Measurements from ENCODE around the gene LRRC51.

Gene LRRC51

DNA sequence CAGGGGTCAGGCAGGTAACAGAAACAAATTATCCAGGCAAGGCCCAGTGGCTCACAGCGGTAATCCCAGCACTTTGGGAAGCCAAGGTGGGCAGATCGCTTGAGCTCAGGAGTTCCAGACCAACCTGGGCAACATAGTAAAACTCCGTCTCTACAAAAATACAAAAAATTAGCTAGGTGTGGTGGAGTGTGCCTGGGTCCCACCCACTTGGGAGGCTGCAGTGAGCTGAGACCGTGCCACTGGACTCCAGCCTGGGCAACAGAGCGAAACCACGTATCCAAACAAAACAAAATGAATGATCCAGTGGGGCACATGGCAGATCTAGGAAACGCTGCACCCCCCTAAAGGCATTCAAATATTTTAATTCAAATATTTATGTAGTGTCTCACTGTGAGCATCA lies 10.2 kb upstream of the LRRC51 start:
- DNase-seq: no peak

DNA sequence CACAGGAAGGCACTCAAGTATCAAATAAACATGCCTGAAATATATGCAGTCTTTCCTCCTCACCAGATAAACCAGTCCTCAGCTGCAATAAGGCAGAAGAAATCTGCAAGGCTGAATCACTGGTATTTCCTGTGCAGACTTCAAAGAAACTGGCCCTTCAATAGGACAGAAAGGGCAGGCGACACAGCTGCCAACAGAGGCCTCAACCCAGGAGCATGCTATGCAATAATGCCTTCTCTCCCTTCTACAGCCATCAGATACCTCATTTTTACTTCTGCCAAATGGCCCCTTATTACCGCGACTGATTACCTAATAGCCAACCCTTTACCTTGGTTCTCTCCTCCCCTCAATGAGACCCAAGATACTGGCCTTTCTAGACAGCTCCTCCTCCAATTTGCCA lies 8.3 kb upstream of the LRRC51 start:
- DNase-seq: no peak

DNA sequence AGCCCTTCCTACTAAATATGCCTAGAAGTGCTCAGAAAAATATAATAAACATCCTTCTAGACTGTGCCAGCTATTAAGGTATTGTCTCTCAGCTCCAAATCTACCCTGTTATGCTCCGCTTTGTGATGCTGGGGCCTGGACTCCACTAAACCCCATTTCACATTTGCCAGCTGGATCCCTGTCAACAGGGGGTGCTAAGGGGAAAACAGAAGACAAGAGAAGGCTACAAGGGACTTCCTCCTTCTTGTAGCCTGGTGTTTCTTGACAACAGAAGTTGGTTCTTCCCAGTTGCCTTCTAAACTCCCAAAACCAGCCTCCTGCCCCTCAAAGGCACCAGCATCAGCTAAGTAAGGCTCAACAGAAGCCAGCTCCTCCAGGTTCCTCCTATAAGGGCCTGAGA lies 5.5 kb upstream of the LRRC51 start:
- no peak for DNase-seq

DNA sequence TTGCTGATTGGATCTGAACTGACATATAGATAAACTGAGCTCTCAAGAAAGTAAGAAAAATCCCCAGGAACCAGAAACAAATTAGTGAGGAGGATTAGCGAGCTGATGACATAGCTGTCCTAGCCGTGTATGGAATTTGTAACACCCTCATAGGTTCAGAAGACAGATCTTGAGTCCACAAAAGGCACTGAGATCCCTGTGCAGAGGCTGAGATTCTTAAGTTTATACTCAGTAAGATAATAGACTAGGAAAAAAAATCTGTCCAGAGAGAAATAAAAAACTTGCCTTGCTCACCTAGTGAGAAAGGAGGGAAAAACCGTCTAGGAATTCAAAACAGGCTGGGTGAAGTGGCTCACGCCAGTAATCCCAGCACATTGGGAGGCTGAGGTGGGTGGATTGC lies 4.9 kb upstream of the LRRC51 start:
- DNase-seq: no peak

DNA sequence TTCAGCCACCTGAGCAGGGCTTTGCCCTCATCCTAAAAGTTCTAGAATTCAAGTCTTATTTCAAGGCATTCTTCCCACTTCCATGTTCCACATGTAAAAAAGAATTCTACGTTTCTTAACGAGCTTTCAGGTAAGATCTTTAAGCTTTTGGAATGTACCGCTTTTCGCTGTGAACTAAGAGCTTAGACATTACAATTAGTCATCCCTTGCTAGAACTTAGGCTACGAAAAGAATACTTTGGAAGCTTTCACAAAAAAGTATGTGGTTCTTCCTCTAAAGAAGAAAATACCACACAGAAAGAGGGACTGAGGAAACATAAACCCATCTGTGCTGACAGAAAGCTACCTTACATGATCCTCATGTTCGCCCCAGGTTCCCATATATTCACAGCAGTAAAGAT lies 2.2 kb upstream of the LRRC51 start:
- no peak for DNase-seq

DNA sequence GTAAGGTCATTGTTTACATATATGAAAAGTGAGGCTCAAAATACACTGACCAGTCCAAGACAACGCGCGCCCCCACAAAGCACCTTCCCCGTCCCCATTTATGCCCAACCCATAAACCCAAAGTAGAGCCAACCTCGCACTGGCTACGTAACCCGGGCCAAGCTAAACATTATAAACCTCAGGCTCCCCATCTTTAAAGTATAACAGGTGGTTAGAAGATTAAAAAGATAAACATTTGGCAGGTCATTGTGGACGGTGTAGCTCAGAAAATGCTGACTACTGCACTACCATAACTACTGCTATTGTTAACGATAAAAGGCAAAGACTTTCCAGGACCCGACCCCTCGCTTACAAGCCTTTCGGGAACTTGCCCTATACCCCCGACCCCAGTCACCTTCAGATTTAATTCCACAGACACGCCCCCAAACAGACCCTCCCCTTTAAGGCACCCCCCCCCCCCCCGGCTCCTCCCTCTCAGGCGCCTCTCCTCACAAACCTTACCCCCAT lies 778 bp upstream of the LRRC51 start:
- DNase-seq: no peak

DNA sequence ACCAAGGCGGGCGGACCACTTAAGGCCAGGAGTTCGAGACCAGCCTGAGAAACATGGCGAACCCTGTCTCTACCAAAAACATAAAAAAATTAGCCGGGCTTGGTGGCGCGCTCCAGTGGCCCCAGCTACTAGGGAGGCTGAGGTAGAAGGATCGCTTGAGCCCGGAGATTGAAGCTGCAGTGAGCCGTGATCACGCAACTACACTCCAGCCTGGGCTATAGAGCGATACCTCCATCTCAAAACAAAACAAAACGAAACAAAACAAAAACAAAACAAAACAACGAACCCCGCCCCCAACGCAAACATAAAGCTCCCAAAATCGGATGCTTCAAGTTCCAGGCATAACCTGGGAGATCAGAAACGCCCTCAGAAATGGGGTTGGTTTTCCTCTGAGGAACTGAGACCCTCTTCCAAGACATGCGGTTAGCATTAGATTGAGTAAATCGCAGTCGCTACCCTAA lies 564 bp downstream of the LRRC51 start:
- DNase-seq: no peak

DNA sequence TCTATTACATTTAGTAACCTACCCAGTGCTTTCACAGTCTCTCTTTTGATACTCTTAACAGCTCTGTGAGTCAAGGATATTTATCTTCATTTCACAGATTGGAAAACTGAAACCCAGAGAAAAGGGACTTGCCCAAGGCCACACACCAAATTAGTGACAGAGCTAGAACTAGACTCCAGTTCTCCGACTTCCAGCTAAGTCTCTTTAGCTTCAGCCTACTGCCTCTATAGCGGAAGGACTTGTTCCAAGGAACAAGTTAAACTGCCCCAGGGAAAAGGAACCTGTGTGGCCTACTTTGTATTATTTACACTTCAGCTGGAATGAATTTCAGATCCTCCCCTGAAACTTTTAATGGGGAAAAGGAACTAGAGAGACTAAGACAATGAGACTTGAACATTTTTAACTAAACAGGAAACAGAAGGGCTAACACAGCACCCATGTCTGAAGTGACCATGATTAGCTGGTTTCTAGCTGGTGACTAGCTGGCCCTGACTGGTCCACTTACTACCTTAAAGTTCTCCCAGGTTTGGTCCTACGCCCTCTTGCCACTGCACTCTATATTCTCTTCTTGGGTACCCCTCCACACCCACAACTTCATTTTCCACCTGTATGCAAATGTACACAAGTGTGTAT lies 1.3 kb downstream of the LRRC51 start:
- no peak for DNase-seq

DNA sequence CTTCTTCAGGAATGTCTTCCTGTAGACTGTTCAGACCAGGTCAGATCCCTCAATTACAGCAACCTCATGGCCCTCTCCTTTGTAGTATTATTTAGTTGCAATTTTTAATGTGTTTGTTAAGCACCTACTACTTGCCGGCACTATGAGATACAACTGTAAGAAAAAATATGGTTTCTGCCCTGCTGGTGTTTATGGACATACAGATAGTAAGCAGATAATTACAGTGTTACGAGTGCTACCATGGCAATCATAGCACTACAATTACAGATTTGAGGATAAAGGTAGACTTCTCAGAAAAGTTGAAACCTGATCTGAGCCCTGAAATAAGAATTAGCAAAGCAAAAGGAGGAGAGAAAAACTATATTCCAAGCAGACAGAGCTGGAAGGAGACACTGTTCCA lies 2.8 kb downstream of the LRRC51 start:
- DNase-seq: no peak

DNA sequence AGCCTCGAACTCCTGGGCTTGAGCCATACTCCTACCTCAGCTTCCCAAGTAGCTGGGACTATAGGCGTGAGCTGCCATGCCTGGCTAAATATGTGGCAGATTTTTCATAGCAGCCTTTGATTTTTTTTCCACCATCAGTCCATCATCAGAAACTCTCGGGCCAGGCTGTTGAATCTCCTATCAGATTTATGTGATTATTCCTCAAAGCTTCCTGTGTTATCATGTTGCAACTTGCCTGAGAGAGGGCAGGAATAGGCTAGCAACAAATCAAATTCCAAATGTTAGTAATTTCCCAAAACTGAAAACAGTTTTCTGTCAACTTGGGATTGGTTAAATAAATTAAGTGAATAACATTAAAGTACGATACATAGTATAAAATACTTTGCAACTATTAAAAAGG lies 3.4 kb downstream of the LRRC51 start:
- DNase-seq: no peak

DNA sequence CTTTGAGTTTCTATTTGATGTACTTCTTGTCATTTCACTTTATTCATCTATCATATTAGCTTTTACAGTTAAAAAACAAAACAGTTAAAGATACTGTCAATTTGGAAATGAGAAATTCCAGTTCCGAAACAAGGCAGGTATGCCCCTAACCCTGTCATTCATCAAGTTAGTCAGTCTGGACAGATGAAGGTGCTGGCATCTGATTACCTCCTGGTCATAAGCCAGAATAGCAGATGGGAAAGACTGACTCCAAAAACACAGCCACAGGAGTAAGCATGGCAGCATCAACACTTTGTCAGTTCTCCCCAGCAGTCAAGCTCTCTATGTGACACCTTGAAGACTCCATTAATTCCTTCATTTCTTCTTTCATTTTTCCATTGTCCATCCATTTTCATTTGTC lies 4.3 kb downstream of the LRRC51 start:
- DNase-seq: no peak

DNA sequence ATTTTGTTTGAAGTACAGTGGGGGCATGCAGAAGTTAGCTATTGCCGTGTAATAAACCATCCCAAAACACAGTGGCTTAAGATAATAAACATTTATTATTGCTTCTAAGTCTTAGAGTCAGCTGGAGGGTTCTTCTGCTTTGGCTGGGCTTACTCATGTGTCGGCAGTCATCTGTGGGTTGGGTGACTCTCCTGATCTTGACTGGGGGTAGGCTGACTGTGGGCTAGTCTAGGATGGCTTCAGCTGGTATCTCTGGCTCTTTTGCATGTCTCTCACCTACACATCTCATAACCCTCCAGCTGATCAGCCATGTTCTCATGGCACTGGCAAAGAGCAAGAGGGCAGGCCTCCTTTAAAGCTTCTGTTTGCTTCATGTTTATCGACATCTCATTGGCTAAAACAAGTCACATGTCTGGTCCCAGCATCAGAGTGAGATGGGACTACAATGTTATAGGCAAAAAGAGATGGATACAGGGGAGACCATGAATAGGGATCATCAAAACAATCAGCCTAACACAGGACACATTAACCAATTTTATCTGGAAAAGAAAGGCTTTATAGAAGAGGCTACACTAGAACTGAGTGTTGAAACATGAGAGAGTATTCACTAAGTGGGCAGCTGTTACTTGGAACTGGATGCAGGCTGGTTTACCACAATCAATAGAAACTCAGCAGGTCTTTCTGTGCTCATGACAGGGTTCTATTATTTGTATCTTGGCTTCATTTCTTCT lies 5.1 kb downstream of the LRRC51 start:
- DNase-seq: no peak

DNA sequence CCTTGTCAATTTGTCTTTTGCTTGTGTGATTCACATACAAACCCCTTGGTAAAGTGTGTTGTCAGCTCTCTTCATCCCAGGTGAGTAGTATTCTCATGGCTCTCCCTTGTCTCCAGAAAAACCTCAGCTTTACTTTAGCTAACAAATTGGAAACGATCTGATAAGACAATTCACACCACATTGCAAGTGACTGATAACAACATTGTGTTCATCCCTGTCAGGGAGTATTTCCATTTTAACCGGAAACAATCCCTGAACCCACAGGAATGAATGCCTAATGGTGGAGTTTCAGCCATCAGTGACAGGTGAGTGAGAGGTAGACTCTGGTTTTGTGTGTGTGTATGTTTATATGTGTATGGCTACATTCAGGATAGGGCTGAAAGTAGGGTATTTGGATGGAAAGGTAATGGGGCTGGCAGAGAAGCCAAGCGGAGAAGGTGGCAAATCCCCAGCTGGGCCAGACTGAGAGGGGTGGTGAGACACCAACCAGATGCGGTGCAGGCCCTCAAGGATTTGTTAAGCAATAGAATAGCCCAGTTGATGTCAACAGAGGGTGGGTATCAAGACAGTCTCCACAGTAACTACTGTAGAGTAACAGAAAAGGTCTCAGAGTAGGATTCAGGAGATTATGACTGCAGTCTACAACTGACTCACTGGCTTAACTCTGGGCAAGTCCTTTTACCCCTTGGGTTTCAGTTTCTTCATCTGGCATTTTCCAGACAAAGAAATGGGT lies 7.6 kb downstream of the LRRC51 start:
- no peak for DNase-seq

DNA sequence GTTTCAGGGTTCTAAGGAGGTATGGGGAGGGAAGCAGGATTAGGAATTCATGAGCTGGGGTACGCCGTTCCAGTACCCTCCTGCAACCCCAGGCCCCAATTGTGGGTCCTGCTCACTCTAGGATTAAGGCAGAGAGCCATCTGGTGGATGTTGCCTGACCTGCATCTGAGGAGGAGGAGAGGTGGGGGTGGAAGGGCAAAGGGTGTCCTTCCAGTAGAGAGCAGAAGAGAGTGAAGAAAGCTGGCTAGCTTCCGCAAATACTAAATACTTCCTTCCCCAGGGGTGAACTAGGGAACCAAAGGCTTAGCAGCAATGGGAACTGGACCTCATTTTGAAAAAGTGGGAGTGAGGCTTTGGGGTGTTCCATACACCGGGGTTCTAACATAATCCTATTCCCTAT lies 10.6 kb downstream of the LRRC51 start:
- DNase-seq: peak; percentile 73

DNA sequence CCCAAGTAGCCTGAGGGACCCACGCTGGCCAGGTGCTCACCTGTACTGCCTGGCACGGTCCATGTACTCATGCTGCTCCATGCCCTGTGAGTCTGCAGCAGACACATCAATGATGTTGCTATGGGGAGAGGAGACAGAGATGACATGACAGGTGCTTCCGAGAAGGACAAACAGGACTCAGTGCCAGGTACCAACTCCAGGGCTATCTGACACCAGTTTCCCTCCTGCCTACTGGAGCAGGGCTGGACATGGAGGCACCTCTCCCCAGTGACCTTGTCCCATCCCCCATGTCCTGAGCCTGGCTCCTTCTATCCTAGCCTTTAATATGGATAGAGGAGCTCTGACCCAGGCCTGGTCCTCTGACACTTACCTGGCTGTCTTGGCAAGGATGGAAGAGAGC lies 18.1 kb downstream of the LRRC51 start:
- no peak for DNase-seq

DNA sequence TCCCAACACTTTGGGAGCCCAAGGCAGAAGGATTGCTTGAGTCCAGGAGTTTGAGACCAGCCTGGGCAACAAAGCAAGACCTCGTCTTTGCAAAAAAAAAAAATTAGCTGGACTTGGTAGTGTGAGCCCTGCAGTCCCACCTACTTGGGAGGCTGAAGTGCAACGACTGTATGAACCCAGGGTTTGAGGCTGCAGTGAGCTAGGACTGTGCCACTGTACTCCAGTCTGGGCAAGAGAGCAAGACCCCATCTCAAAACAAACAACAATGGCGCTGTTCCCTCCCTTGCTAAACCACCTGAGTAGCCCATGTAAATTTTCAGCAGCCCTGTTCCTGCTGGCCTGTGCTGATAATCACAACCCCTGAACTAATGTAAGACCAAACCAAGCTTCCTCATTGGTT lies 19.4 kb downstream of the LRRC51 start:
- DNase-seq: no peak

DNA sequence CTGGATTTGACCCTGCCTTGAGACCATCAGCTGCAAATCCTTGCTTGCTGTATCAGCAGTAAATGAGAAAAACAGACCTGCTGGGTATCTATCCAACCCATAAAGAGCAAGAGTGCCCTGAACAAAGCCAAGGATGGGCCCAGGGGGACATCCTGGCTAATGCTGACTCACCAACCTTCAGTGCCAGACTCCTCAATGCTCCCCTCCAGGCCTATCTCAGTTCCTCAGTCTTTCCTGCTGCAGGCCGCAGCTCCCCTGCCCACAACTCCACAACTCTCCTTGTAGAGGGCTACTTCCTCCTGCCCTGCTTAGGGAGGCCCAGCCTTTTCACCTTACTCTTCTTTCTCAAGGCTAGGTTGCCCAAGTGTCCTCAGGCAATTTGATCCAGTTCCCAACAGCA lies 19.8 kb downstream of the LRRC51 start:
- DNase-seq: no peak

DNA sequence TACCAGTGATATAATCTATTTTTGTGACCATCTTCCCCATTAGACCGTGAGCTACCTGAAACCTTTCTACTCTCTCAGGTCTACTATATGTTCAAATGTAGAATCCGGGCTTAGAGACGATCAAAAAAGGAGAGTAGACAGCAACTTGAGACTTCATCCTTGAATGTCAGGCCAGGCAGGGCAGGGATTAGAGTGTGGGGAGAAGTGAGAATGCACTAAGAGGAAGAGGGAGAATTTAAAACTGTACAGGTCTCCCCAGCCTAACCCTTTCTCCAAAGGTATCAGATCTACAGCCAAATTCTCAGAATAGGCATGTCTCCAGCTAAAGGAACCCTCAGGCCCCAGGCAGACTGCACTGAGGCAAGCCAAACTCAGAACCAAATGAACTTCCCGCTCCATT lies 21.5 kb downstream of the LRRC51 start:
- no peak for DNase-seq

DNA sequence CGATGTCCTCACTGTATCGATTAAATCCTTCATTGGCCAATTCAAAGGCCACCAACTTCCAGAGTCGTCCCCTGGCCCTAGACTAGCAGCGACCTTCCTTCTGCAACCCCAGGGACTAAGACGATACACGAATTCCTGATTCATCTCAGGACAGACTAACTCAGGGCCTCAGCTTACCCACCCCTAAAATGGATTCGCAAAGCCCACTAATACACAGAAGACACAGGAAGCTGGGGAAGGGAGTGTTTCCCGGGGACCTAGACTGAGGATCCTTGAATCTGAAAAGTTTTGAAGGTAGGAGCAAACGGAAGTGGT lies 21.9 kb downstream of the LRRC51 start:
- no peak for DNase-seq

DNA sequence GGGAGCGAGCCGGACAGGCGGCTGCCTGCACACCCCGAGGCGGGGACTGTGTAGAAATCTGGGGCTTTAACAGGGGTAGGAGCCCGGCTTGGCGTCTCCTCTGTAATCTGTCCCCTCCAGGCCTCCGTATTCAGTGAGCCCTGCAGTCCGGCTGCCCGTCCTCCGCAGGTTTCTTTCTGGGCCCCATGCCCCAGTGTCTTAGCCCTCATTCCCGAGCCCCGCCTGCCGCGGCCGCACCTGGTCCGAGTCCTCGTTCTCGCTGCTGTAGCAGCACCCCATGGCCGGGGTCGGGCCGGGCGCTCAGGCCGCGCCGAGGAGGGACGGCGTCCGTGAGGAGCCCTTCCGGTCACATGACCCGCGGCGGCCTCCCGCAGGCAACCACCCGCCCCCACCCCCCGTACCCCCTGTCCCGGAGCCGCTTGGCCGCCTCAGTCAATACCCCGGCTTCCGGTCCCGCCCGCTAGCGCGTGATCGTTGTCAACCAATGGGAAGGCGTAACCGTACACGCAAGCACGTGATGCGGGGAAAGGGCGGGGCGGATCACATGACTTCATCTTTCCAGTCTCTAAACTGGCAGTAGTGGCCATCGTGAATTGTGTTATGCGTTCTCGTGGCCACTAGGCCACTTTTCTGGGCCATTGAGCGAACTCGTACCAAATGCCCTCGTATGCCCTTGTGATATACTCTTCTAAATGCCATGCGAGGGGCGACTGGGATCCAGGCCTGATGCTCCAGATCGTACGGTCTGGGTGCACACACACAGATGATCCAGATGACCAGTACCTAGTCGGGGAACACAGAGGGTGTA lies 22.5 kb downstream of the LRRC51 start, which contains the start of gene LAMTOR1:
Gene LAMTOR1 (minus strand): TSS at position 352 of the 808 bp plus-strand sequence. CDS start 73 bp downstream, at position 279.
- DNase-seq: peak; percentile 99

DNA sequence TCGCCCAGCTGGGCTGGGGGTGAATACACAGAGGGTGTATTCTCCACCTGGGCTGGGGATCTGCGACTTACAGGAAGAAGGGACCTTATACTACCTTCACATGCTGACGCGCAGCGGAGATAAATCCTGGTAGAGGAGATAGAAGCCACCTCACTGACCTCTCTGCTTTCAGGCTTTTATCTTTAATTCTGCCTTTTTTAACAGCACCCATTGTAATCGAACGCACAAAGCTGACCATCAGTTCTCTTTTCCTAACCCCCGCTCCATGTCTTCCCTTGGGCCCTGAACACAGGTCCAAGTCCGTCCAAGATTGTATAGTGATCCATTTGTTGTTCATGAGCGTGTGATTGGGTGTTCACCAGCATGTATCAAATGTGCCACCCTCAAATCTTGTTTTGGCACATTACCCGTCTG lies 23.1 kb downstream of the LRRC51 start:
- no peak for DNase-seq

DNA sequence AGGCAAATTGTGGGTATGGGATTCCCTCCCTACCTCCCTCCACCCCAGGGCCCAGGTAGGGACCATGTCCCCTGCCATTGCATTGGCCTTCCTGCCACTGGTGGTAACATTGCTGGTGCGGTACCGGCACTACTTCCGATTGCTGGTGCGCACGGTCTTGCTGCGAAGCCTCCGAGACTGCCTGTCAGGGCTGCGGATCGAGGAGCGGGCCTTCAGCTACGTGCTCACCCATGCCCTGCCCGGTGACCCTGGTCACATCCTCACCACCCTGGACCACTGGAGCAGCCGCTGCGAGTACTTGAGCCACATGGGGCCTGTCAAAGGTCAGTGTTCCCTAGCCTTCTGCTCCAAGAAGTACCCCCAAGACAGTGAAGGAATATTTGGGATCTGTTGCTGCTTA lies 25.2 kb downstream of the LRRC51 start, which contains the start of gene TOMT:
Gene TOMT (plus strand): TSS at position 37 of the 400 bp plus-strand sequence. CDS start 28 bp downstream, at position 65.
- DNase-seq: no peak
